Immature natural killer cell (primary cell): ENCODE data around the gene EGFR. TPM values are rescaled to one million over a fixed set of nuclear protein-coding genes. Genes with fewer than 3 reads are reported as not detected.

ENCODE experiments used
- DNase-seq, 3 donors: peaks; one replicate each; pipeline ENCODE4 v3.0.0; 2022; ENCODE audit warnings: mixed read lengths in 1 of 3
- H3K27ac Mint-ChIP-seq, 6 donors: one replicate each; pipeline ENCODE4 v1.8.0; 2020; ENCODE audit warnings: mixed read lengths in 6 of 6, mild to moderate bottlenecking in 5 of 6, inconsistent platforms in 4 of 6, moderate library complexity in 3 of 6
- H3K27me3 Mint-ChIP-seq, 3 donors: one replicate each; pipeline ENCODE4 v1.8.0; 2020 to 2021; ENCODE audit warnings: low read depth in 3 of 3, mild to moderate bottlenecking in 3 of 3, mixed read lengths in 3 of 3, moderate library complexity in 3 of 3, inconsistent platforms in 1 of 3
- H3K36me3 Mint-ChIP-seq, 3 donors: one replicate each; pipeline ENCODE4 v1.8.0; 2020; ENCODE audit warnings: mixed read lengths in 3 of 3, inconsistent platforms in 2 of 3, mild to moderate bottlenecking in 2 of 3
- H3K4me1 Mint-ChIP-seq, 2 donors: one replicate each; pipeline ENCODE4 v1.8.0; 2020; ENCODE audit warnings: inconsistent platforms in 2 of 2, mild to moderate bottlenecking in 2 of 2, mixed read lengths in 2 of 2, moderate library complexity in 1 of 2
- H3K4me3 Mint-ChIP-seq, 5 donors: one replicate each; pipeline ENCODE4 v1.8.0; 2020; ENCODE audit warnings: mild to moderate bottlenecking in 5 of 5, mixed read lengths in 5 of 5, inconsistent platforms in 3 of 5, moderate library complexity in 3 of 5
- H3K9me3 Mint-ChIP-seq, 6 donors: one replicate each; pipeline ENCODE4 v1.8.0; 2020; ENCODE audit warnings: mild to moderate bottlenecking in 6 of 6, mixed read lengths in 6 of 6, inconsistent platforms in 4 of 6, moderate library complexity in 3 of 6
- polyA plus RNA-seq, 3 donors: library from polyadenylated mRNA; unstranded; fragments of 300-500 nt; fragmentation: Illumina TruSeq; gene quantifications; one replicate each; pipeline ENCODE4 v1.2.3, GENCODE V29; 2021

EGFR gene
- polyA plus RNA-seq, 3 donors from 2014 or later: not detected

GRCh38 chr7:55205124-55205955 lies 186.5 kb downstream of the EGFR start:
- Mint-ChIP-seq H3K36me3 (no peaks in the 10 kb centered on the region), H3K4me3 (no peak overlapping the region), H3K27ac (no peak overlapping the region), H3K4me1 (no peaks in the 10 kb centered on the region), H3K9me3 (no peaks in the 10 kb centered on the region), H3K27me3 (peaks cover 0 to 3% (median 0%) of the 10 kb centered on the region in 3 donors)
- DNase-seq: no peak

GRCh38 chr7:55206235-55207029 lies 187.6 kb downstream of the EGFR start:
- DNase-seq: no peak
- Mint-ChIP-seq H3K27me3 (peaks cover 0 to 3% (median 0%) of the 10 kb centered on the region in 3 donors), H3K4me1 (no peaks in the 10 kb centered on the region), H3K4me3 (no peak overlapping the region), H3K36me3 (no peaks in the 10 kb centered on the region), H3K9me3 (no peaks in the 10 kb centered on the region), H3K27ac (no peak overlapping the region)

DNA sequence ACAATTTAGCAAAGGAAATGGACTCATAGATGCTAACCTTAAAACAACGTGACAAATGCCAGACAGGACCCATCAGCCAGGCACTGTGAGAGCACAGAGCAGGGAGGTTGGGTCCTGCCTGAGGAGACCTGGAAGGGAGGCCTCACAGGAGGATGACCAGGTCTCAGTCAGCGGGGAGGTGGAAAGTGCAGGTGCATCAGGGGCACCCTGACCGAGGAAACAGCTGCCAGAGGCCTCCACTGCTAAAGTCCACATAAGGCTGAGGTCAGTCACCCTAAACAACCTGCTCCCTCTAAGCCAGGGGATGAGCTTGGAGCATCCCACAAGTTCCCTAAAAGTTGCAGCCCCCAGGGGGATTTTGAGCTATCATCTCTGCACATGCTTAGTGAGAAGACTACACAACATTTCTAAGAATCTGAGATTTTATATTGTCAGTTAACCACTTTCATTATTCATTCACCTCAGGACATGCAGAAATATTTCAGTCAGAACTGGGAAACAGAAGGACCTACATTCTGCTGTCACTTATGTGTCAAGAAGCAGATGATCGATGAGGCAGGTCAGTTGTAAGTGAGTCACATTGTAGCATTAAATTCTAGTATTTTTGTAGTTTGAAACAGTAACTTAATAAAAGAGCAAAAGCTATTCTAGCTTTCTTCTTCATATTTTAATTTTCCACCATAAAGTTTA lies 188.8 kb downstream of the EGFR start:
- no peak for DNase-seq
- H3K27ac Mint-ChIP-seq: no peak overlapping the region
- H3K36me3 Mint-ChIP-seq: no peaks in the 10 kb centered on the region
- H3K27me3 Mint-ChIP-seq: peaks cover 0 to 3% (median 0%) of the 10 kb centered on the region in 3 donors
- H3K9me3 Mint-ChIP-seq: no peaks in the 10 kb centered on the region
- H3K4me1 Mint-ChIP-seq: no peaks in the 10 kb centered on the region
- no peak overlapping the region for H3K4me3 Mint-ChIP-seq

GRCh38 chr7:55209366-55209765 lies 190.5 kb downstream of the EGFR start:
- no peak overlapping the region for H3K4me3 Mint-ChIP-seq
- no peaks in the 10 kb centered on the region for H3K4me1 Mint-ChIP-seq
- no peak overlapping the region for H3K27ac Mint-ChIP-seq
- no peaks in the 10 kb centered on the region for H3K36me3 Mint-ChIP-seq
- no peaks in the 10 kb centered on the region for H3K9me3 Mint-ChIP-seq
- DNase-seq: no peak
- peaks cover 0 to 7% (median 0%) of the 10 kb centered on the region in 3 donors for H3K27me3 Mint-ChIP-seq

DNA sequence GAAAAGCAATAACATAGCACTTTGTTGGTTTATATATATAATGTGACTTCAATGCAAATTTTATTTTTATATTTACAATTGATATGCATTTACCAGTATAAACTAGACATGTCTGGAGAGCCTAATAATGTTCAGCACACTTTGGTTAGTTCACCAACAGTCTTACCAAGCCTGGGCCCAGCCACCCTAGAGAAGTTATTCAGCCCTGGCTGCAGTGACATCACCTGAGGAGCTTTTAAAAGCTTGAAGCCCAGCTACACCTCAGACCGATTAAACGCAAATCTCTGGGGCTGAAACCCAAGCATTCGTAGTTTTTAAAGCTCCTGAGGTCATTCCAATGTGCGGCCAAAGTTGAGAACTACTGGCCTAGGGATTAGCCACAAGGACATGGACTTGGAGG lies 191.4 kb downstream of the EGFR start:
- no peaks in the 10 kb centered on the region for H3K9me3 Mint-ChIP-seq
- no peak overlapping the region for H3K4me3 Mint-ChIP-seq
- H3K36me3 Mint-ChIP-seq: no peaks in the 10 kb centered on the region
- no peak for DNase-seq
- H3K4me1 Mint-ChIP-seq: no peaks in the 10 kb centered on the region
- H3K27ac Mint-ChIP-seq: no peak overlapping the region
- H3K27me3 Mint-ChIP-seq: peaks cover 0 to 12% (median 2%) of the 10 kb centered on the region in 3 donors

GRCh38 chr7:55210716-55211115 lies 191.9 kb downstream of the EGFR start:
- Mint-ChIP-seq H3K27ac (no peak overlapping the region), H3K36me3 (no peaks in the 10 kb centered on the region), H3K27me3 (peaks cover 0 to 12% (median 2%) of the 10 kb centered on the region in 3 donors), H3K4me3 (no peak overlapping the region), H3K9me3 (no peaks in the 10 kb centered on the region), H3K4me1 (no peaks in the 10 kb centered on the region)
- no peak for DNase-seq

- DNase-seq: no peak
- Mint-ChIP-seq H3K27me3 (peaks cover 0 to 12% (median 2%) of the 10 kb centered on the region in 3 donors), H3K4me1 (no peaks in the 10 kb centered on the region), H3K4me3 (no peak overlapping the region), H3K36me3 (no peaks in the 10 kb centered on the region), H3K9me3 (no peaks in the 10 kb centered on the region), H3K27ac (no peak overlapping the region)
Observed at GRCh38 chr7:55211726-55212125, 192.9 kb downstream of the EGFR start.

DNA sequence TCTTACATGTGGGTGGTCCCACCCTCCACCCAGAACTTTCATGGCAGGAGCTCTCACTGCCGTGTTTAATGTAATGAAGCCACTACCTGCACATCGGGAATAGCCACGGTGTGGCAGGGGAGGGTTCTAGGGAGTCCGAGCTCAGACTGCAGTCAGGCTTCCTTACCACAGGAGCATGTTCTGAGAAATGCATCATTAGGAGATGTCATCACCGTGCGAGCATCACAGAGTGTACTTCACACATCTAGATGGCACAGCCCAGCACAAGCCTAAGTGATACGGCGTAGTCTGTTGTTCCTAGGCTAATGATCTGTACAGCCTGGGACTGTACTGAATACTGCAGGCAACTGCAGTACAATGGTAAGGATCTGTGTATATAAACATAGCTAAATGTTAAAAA lies 193.4 kb downstream of the EGFR start:
- H3K27me3 Mint-ChIP-seq: peaks cover 0 to 12% (median 2%) of the 10 kb centered on the region in 3 donors
- H3K27ac Mint-ChIP-seq: no peak overlapping the region
- no peaks in the 10 kb centered on the region for H3K9me3 Mint-ChIP-seq
- no peak overlapping the region for H3K4me3 Mint-ChIP-seq
- H3K36me3 Mint-ChIP-seq: no peaks in the 10 kb centered on the region
- H3K4me1 Mint-ChIP-seq: no peaks in the 10 kb centered on the region
- no peak for DNase-seq

- no peak overlapping the region for H3K27ac Mint-ChIP-seq
- no peaks in the 10 kb centered on the region for H3K36me3 Mint-ChIP-seq
- H3K9me3 Mint-ChIP-seq: no peaks in the 10 kb centered on the region
- no peak for DNase-seq
- H3K4me1 Mint-ChIP-seq: no peaks in the 10 kb centered on the region
- no peak overlapping the region for H3K4me3 Mint-ChIP-seq
- H3K27me3 Mint-ChIP-seq: peaks cover 0 to 12% (median 2%) of the 10 kb centered on the region in 3 donors
Observed at GRCh38 chr7:55212838-55213237, 194.0 kb downstream of the EGFR start.

DNA sequence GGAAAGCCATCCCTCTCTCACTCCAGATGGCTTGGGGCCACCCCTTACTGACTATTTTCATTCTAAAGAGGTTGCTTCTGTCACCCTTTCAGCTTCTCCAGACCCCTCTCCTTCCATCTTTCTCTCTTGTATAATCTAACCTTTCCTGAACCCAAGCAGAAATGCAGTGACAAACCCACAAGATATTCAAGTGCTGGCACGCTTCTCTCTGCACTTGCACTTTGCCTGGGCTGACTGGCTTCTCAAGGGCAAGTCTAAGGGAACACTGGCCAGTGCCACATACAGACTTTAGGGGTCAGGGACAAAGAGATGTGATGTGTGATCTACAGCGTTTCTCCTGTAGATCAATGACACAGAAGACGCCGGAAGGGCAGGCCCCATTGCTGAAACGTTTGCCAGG lies 195.9 kb downstream of the EGFR start:
- no peaks in the 10 kb centered on the region for H3K9me3 Mint-ChIP-seq

GRCh38 chr7:55223023-55223422 lies 204.2 kb downstream of the EGFR start:
- H3K27me3 Mint-ChIP-seq: peaks cover 0 to 7% (median 1%) of the 10 kb centered on the region in 3 donors
- no peak for DNase-seq
- H3K27ac Mint-ChIP-seq: no peak overlapping the region
- H3K36me3 Mint-ChIP-seq: no peaks in the 10 kb centered on the region
- H3K4me3 Mint-ChIP-seq: no peak overlapping the region
- no peaks in the 10 kb centered on the region for H3K4me1 Mint-ChIP-seq
- peaks cover 0 to 8% (median under 1%) of the 10 kb centered on the region in 6 donors for H3K9me3 Mint-ChIP-seq

More for the DNA sequence above, 195.9 kb downstream of the EGFR start:
- no peak overlapping the region for H3K27ac Mint-ChIP-seq
- peaks cover 0 to 10% (median 2%) of the 10 kb centered on the region in 3 donors for H3K27me3 Mint-ChIP-seq
- no peaks in the 10 kb centered on the region for H3K36me3 Mint-ChIP-seq
- DNase-seq: no peak
- H3K4me1 Mint-ChIP-seq: no peaks in the 10 kb centered on the region
- no peak overlapping the region for H3K4me3 Mint-ChIP-seq

- Mint-ChIP-seq H3K4me1 (no peaks in the 10 kb centered on the region), H3K9me3 (peaks cover under 1 to 18% (median 4%) of the 10 kb centered on the region in 6 donors), H3K4me3 (no peak overlapping the region), H3K27me3 (peaks cover 1 to 9% (median 1%) of the 10 kb centered on the region in 3 donors), H3K36me3 (peaks cover 0 to 3% (median 0%) of the 10 kb centered on the region in 3 donors), H3K27ac (peak overlapping the region in 1 of 6 donors; percentile 6)
- no peak for DNase-seq
Observed at GRCh38 chr7:55224111-55224510, 205.3 kb downstream of the EGFR start.

DNA sequence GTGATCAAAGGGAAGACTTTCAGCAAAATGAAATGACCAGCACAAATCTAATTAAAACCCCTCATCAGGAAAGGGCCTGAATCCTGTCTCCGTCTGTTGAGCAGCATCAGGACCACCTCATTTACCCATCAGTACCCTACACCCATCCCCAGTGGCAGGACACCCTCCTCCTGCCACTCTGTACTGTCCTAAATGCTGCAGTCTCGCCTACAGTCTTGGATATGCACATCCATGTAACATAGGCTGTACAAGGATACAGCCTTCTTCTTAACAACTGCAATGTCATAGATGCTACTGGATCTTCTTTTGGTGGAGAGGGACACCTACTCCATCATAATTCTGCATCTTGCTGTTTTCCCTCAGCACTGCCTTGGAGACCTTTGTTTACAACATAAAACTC lies 206.0 kb downstream of the EGFR start:
- DNase-seq: no peak
- Mint-ChIP-seq H3K4me3 (no peak overlapping the region), H3K27me3 (peaks cover 1 to 10% (median 2%) of the 10 kb centered on the region in 3 donors), H3K36me3 (peaks cover 0 to 3% (median 0%) of the 10 kb centered on the region in 3 donors), H3K9me3 (peaks cover 1 to 25% (median 9%) of the 10 kb centered on the region in 6 donors), H3K4me1 (no peaks in the 10 kb centered on the region), H3K27ac (no peak overlapping the region)
